ENCODE results near the gene MAPK8IP1.

Gene MAPK8IP1

GRCh38 chr11:45942381-45942780 is 56.9 kb downstream of the MAPK8IP1 start:
- Histone ChIP-seq H3K4me3 (ENCODE audit: insufficient read depth, low read depth, low read length, poor library complexity, severe bottlenecking) (no peak overlapping the region), H3K9me3 (ENCODE audit: control insufficient read depth, low read length) (no peaks in the 10 kb centered on the region), H3K4me1 (ENCODE audit: control insufficient read depth, insufficient read depth, low read length, poor library complexity, severe bottlenecking) (no peaks in the 10 kb centered on the region), H3K36me3 (ENCODE audit: control insufficient read depth, insufficient read depth, low read length) (peaks cover 30% of the 10 kb centered on the region), H3K27ac (ENCODE audit: insufficient read depth, low read length, poor library complexity, severe bottlenecking) (no peak overlapping the region), H3K27me3 (replicated peaks; ENCODE audit: control insufficient read depth, insufficient read depth, low read length, poor library complexity, severe bottlenecking) (no peaks in the 10 kb centered on the region)
- no peak for DNase-seq

- no peak for DNase-seq
These were observed 60.0 kb downstream of the MAPK8IP1 start for GRCh38 chr11:45945397-45945999.

GRCh38 chr11:45947885-45948284 is 62.4 kb downstream of the MAPK8IP1 start:
- H3K9me3 ChIP-seq (ENCODE audit: control insufficient read depth, low read length) = no peaks in the 10 kb centered on the region
- no peaks in the 10 kb centered on the region for H3K4me1 ChIP-seq (ENCODE audit: control insufficient read depth, insufficient read depth, low read length, poor library complexity, severe bottlenecking)
- no peaks in the 10 kb centered on the region for H3K27me3 ChIP-seq (replicated peaks; ENCODE audit: control insufficient read depth, insufficient read depth, low read length, poor library complexity, severe bottlenecking)
- no peak overlapping the region for H3K4me3 ChIP-seq (ENCODE audit: insufficient read depth, low read depth, low read length, poor library complexity, severe bottlenecking)
- H3K36me3 ChIP-seq (ENCODE audit: control insufficient read depth, insufficient read depth, low read length) = peaks cover 54% of the 10 kb centered on the region
- no peak overlapping the region for H3K27ac ChIP-seq (ENCODE audit: insufficient read depth, low read length, poor library complexity, severe bottlenecking)
- DNase-seq = no peak

More at GRCh38 chr11:45945397-45945999, 60.0 kb downstream of the MAPK8IP1 start:
- Histone ChIP-seq H3K4me3 (ENCODE audit: insufficient read depth, low read depth, low read length, poor library complexity, severe bottlenecking) (no peak overlapping the region), H3K4me1 (ENCODE audit: control insufficient read depth, insufficient read depth, low read length, poor library complexity, severe bottlenecking) (no peaks in the 10 kb centered on the region), H3K27me3 (replicated peaks; ENCODE audit: control insufficient read depth, insufficient read depth, low read length, poor library complexity, severe bottlenecking) (no peaks in the 10 kb centered on the region), H3K36me3 (ENCODE audit: control insufficient read depth, insufficient read depth, low read length) (peaks cover 46% of the 10 kb centered on the region), H3K9me3 (ENCODE audit: control insufficient read depth, low read length) (no peaks in the 10 kb centered on the region), H3K27ac (ENCODE audit: insufficient read depth, low read length, poor library complexity, severe bottlenecking) (no peak overlapping the region)

GRCh38 chr11:45948356-45948755 is 62.9 kb downstream of the MAPK8IP1 start:
- no peaks in the 10 kb centered on the region for H3K27me3 ChIP-seq (replicated peaks; ENCODE audit: control insufficient read depth, insufficient read depth, low read length, poor library complexity, severe bottlenecking)
- no peaks in the 10 kb centered on the region for H3K9me3 ChIP-seq (ENCODE audit: control insufficient read depth, low read length)
- DNase-seq = no peak
- H3K4me3 ChIP-seq (ENCODE audit: insufficient read depth, low read depth, low read length, poor library complexity, severe bottlenecking) = no peak overlapping the region
- peaks cover 58% of the 10 kb centered on the region for H3K36me3 ChIP-seq (ENCODE audit: control insufficient read depth, insufficient read depth, low read length)
- H3K27ac ChIP-seq (ENCODE audit: insufficient read depth, low read length, poor library complexity, severe bottlenecking) = no peak overlapping the region
- H3K4me1 ChIP-seq (ENCODE audit: control insufficient read depth, insufficient read depth, low read length, poor library complexity, severe bottlenecking) = no peaks in the 10 kb centered on the region

GRCh38 chr11:45949992-45950407 is 64.5 kb downstream of the MAPK8IP1 start:
- no peaks in the 10 kb centered on the region for H3K4me1 ChIP-seq (ENCODE audit: control insufficient read depth, insufficient read depth, low read length, poor library complexity, severe bottlenecking)

More at GRCh38 chr11:45949992-45950407, 64.5 kb downstream of the MAPK8IP1 start:
- Histone ChIP-seq H3K27me3 (replicated peaks; ENCODE audit: control insufficient read depth, insufficient read depth, low read length, poor library complexity, severe bottlenecking) (no peaks in the 10 kb centered on the region), H3K9me3 (ENCODE audit: control insufficient read depth, low read length) (no peaks in the 10 kb centered on the region), H3K36me3 (ENCODE audit: control insufficient read depth, insufficient read depth, low read length) (peaks cover 49% of the 10 kb centered on the region), H3K27ac (ENCODE audit: insufficient read depth, low read length, poor library complexity, severe bottlenecking) (no peak overlapping the region), H3K4me3 (ENCODE audit: insufficient read depth, low read depth, low read length, poor library complexity, severe bottlenecking) (no peak overlapping the region)
- no peak for DNase-seq
